Glomerular endothelial cell (primary cell): ENCODE measurements around the gene ZMYND8. TPM values are rescaled to one million over a fixed set of nuclear protein-coding genes. Genes with fewer than 3 reads are reported as not detected.
"Not testable (repeated sequence)": the region's sequence is repeated elsewhere in the genome, so short reads cannot be mapped to it uniquely, and the experiment has no call there.

ENCODE experiments used
- DNase-seq: peaks from one replicate; pipeline ENCODE4 v3.0.0-alpha.2; 2011; ENCODE audit warnings: low read depth, low spot score; ENCODE audit errors: extremely low read depth
- total RNA-seq: library from RNA; depleted of rRNA; stranded (reverse); fragments of >200 nt; gene quantifications from 2 replicates; pipeline ENCODE4 v1.2.3, GENCODE V29; 2015

ZMYND8 gene
- total RNA-seq, 1 donor from 2014 or later: 44.0 TPM

- no peak for DNase-seq
Measured at GRCh38 chr20:47314647-47315338, 41.7 kb downstream of the ZMYND8 start.

GRCh38 chr20:47311967-47312681, 44.4 kb downstream of the ZMYND8 start:
- DNase-seq: no peak

- DNase-seq: no peak
Measured at GRCh38 chr20:47311211-47311610, 45.3 kb downstream of the ZMYND8 start.

- DNase-seq: no peak
Measured at GRCh38 chr20:47310729-47311128, 45.8 kb downstream of the ZMYND8 start.

- no peak for DNase-seq
Measured at GRCh38 chr20:47309806-47310426, 46.6 kb downstream of the ZMYND8 start.

- no peak for DNase-seq
Measured at GRCh38 chr20:47309394-47309793, 47.1 kb downstream of the ZMYND8 start.

GRCh38 chr20:47307569-47307968, 48.9 kb downstream of the ZMYND8 start:
- not testable (repeated sequence) for DNase-seq

- DNase-seq: no peak
Measured at GRCh38 chr20:47306755-47307370, 49.6 kb downstream of the ZMYND8 start.

GRCh38 chr20:47306095-47306494, 50.4 kb downstream of the ZMYND8 start:
- no peak for DNase-seq

- DNase-seq: no peak
Measured at GRCh38 chr20:47305667-47306066, 50.8 kb downstream of the ZMYND8 start.

- DNase-seq: no peak
Measured at GRCh38 chr20:47304287-47304686, 52.2 kb downstream of the ZMYND8 start.

GRCh38 chr20:47303736-47304135, 52.8 kb downstream of the ZMYND8 start:
- DNase-seq: no peak

- no peak for DNase-seq
Measured at GRCh38 chr20:47300071-47300470, 56.4 kb downstream of the ZMYND8 start.

GRCh38 chr20:47298624-47299023, 57.9 kb downstream of the ZMYND8 start:
- no peak for DNase-seq

- DNase-seq: no peak
Measured at GRCh38 chr20:47297746-47298145, 58.8 kb downstream of the ZMYND8 start.

- DNase-seq: no peak
Measured at GRCh38 chr20:47296950-47297349, 59.5 kb downstream of the ZMYND8 start.

GRCh38 chr20:47295921-47296426, 60.5 kb downstream of the ZMYND8 start:
- no peak for DNase-seq

GRCh38 chr20:47295129-47295813, 61.2 kb downstream of the ZMYND8 start:
- no peak for DNase-seq

GRCh38 chr20:47293631-47294030, 62.9 kb downstream of the ZMYND8 start:
- DNase-seq: no peak

GRCh38 chr20:47292581-47292980, 63.9 kb downstream of the ZMYND8 start:
- DNase-seq: no peak
